Neural progenitor cell (in vitro differentiated cells): ENCODE results near the gene GBGT1. TPM values are rescaled to one million over a fixed set of nuclear protein-coding genes. Genes with fewer than 3 reads are reported as not detected.

Source experiments
- DNase-seq: peaks from one replicate; pipeline ENCODE4 v3.0.0-alpha.2; 2016; ENCODE audit warnings: low spot score
- H2AFZ ChIP-seq: fragments of 200-600 bp; sonication (generic); replicated peaks from 2 replicates; pipeline ENCODE4 v1.6.1; 2016; ENCODE audit warnings: antibody characterized with exemption
- H3F3A ChIP-seq: fragments of 200-600 bp; sonication (generic); 2 replicates; pipeline ENCODE4 v1.6.1; 2016; ENCODE audit warnings: antibody characterized with exemption, low read depth
- H3K27ac ChIP-seq: fragments of 200-600 bp; sonication (generic); 2 replicates; pipeline ENCODE4 v1.5.1; 2016; ENCODE audit warnings: mild to moderate bottlenecking
- H3K27me3 ChIP-seq: fragments of 200-600 bp; sonication (generic); 2 replicates; pipeline ENCODE4 v1.6.1; 2016; ENCODE audit warnings: mild to moderate bottlenecking, moderate library complexity
- H3K36me3 ChIP-seq: fragments of 200-600 bp; sonication (generic); 2 replicates; pipeline ENCODE4 v1.5.1; 2016
- H3K4me1 ChIP-seq: fragments of 200-600 bp; sonication (generic); 2 replicates; pipeline ENCODE4 v1.6.1; 2016; ENCODE audit warnings: mixed run types
- H3K4me2 ChIP-seq: fragments of 200-600 bp; sonication (generic); 2 replicates; pipeline ENCODE4 v1.6.1; 2016
- H3K4me3 ChIP-seq: fragments of 200-600 bp; sonication (generic); 2 replicates; pipeline ENCODE4 v1.5.1; 2016
- H3K79me2 ChIP-seq: fragments of 200-600 bp; sonication (generic); 2 replicates; pipeline ENCODE4 v1.6.1; 2016; ENCODE audit warnings: low read depth
- H3K9ac ChIP-seq: fragments of 200-600 bp; sonication (generic); 2 replicates; pipeline ENCODE4 v1.6.1; 2016
- H3K9me3 ChIP-seq: fragments of 200-600 bp; sonication (generic); 2 replicates; pipeline ENCODE4 v1.5.1; 2016; ENCODE audit warnings: low read depth
- H4K20me1 ChIP-seq: fragments of 200-600 bp; sonication (generic); 2 replicates; pipeline ENCODE4 v1.6.1; 2016; ENCODE audit warnings: low read depth
- H3K27ac Mint-ChIP-seq: 3 replicates; pipeline ENCODE4 v1.8.0; 2021; ENCODE audit warnings: mixed read lengths
- H3K27me3 Mint-ChIP-seq: 2 replicates; pipeline ENCODE4 v1.8.0; 2022; ENCODE audit warnings: low read depth, mild to moderate bottlenecking, inconsistent platforms, moderate library complexity, mixed read lengths; ENCODE audit not compliant: insufficient read depth
- H3K36me3 Mint-ChIP-seq: 3 replicates; pipeline ENCODE4 v1.8.0; 2021; ENCODE audit warnings: mixed read lengths
- H3K4me1 Mint-ChIP-seq: 3 replicates; pipeline ENCODE4 v1.8.0; 2021; ENCODE audit warnings: mixed read lengths
- H3K4me3 Mint-ChIP-seq: 3 replicates; pipeline ENCODE4 v1.8.0; 2021; ENCODE audit warnings: mild to moderate bottlenecking, moderate library complexity, mixed read lengths
- H3K9me3 Mint-ChIP-seq: 3 replicates; pipeline ENCODE4 v1.8.0; 2020; ENCODE audit warnings: mixed read lengths
- CTCF ChIP-seq: fragments of 200-600 bp; sonication (generic); IDR thresholded peaks from 2 replicates; pipeline ENCODE4 v1.5.1; 2017; ENCODE audit warnings: antibody characterized with exemption, mild to moderate bottlenecking
- EZH2 ChIP-seq: fragments of 200-600 bp; sonication (generic); IDR thresholded peaks from 2 replicates; pipeline ENCODE4 v1.6.1; 2017; ENCODE audit warnings: antibody characterized with exemption, mild to moderate bottlenecking, moderate library complexity
- EZH2phosphoT487 ChIP-seq: fragments of 200-600 bp; sonication (generic); IDR thresholded peaks from 2 replicates; pipeline ENCODE4 v1.6.1; 2017; ENCODE audit warnings: antibody characterized with exemption
- total RNA-seq: library from RNA; depleted of rRNA; stranded (reverse); fragments of >200 nt; gene quantifications from 2 replicates; pipeline ENCODE4 v1.2.3, GENCODE V29; 2015; ENCODE audit warnings: low replicate concordance

GBGT1 gene
- total RNA-seq, 1 donor from 2014 or later, result 2.0 TPM

DNA sequence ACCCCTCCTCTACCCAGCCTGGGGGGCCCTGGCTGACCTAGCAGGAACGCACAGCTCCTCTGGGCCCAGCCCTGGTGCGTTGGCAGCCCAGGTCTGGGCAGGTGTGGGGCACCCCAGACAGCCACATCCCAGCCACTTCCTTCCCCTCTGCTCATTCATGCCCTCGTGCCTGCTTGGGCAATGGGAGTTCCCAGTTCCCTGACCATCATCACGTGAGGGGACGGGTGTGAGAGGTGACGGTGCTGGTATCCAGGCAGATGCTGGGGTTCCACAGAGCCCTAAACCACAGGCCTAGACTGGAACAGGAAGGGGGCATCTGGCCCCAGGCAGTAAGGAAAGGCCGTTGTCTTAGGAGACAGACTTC is 51.1 kb downstream of the GBGT1 start:
- Histone ChIP-seq H3K4me2 (no peak overlapping the region), H3K4me1 (peaks cover 12% of the 10 kb centered on the region), H3K4me3 (no peak overlapping the region), H2AFZ (no peak overlapping the region), H3F3A (no peaks in the 10 kb centered on the region), H3K36me3 (no peaks in the 10 kb centered on the region), H3K79me2 (peaks cover 13% of the 10 kb centered on the region), H4K20me1 (peaks cover 65% of the 10 kb centered on the region), H3K27me3 (no peaks in the 10 kb centered on the region), H3K9ac (no peak overlapping the region), H3K9me3 (no peaks in the 10 kb centered on the region), H3K27ac (no peak overlapping the region)
- Mint-ChIP-seq H3K27ac (no peak overlapping the region), H3K4me3 (no peak overlapping the region), H3K27me3 (peaks cover 8% of the 10 kb centered on the region), H3K36me3 (peaks cover 9% of the 10 kb centered on the region), H3K9me3 (no peaks in the 10 kb centered on the region), H3K4me1 (peaks cover 17% of the 10 kb centered on the region)
- TF ChIP-seq EZH2phosphoT487 (no peak), EZH2 (no peak)
- DNase-seq, result no peak

- Mint-ChIP-seq H3K36me3 (peaks cover 10% of the 10 kb centered on the region), H3K27ac (no peak overlapping the region), H3K4me3 (no peak overlapping the region), H3K9me3 (no peaks in the 10 kb centered on the region), H3K27me3 (peaks cover 5% of the 10 kb centered on the region), H3K4me1 (peaks cover 14% of the 10 kb centered on the region)
- peaks cover 7% of the 10 kb centered on the region for H3K79me2 ChIP-seq
- no peaks in the 10 kb centered on the region for H3K36me3 ChIP-seq
- TF ChIP-seq EZH2phosphoT487 (no peak), EZH2 (no peak), CTCF (no peak)
- H3K27me3 ChIP-seq, result no peaks in the 10 kb centered on the region
- H3F3A ChIP-seq, result no peaks in the 10 kb centered on the region
- peaks cover 12% of the 10 kb centered on the region for H3K4me1 ChIP-seq
- no peak for DNase-seq
- H3K9ac ChIP-seq, result no peak overlapping the region
- no peaks in the 10 kb centered on the region for H3K9me3 ChIP-seq
- H3K4me3 ChIP-seq, result no peak overlapping the region
- H3K4me2 ChIP-seq, result no peak overlapping the region
- no peak overlapping the region for H3K27ac ChIP-seq
- H4K20me1 ChIP-seq, result peaks cover 58% of the 10 kb centered on the region
- no peak overlapping the region for H2AFZ ChIP-seq
Measured at GRCh38 chr9:133111808-133112662, 51.7 kb downstream of the GBGT1 start.

DNA sequence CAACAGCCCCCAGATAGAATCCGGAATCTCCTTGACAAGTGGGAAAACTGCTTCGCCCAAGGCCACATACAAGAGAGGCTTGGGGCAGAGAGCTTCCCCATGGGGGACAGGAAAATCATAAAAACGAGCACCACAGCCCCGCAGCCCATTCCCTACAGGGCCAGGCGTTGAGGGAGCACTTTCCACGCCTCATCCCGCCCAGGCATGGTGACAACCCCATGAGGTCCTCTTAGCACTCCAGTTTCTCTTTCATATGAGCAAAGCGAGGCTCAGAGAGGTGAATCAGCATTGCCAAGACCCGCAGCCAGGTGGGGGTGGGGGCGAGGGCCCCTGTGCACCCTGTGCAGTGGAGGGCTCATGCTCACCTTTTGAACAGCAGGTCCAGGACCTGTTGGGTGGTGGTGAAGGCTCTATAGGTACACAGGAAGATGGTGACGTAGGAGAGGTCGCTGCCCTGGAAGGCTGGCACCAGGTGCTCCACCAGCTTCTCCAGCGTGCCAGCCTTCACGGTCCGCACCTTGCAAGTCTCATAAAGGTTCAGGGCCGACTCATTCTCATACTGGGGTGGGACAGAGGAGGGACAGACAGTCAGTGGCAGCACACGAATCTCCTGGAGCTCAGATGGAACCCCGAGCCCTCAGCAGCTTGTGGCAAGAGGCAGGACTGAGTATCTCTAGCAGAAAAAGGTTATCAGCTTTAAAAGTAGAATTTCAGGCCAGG is 53.6 kb downstream of the GBGT1 start:
- Histone ChIP-seq H3K9ac (no peak overlapping the region), H2AFZ (no peak overlapping the region), H3K27me3 (no peaks in the 10 kb centered on the region), H4K20me1 (peaks cover 39% of the 10 kb centered on the region), H3K27ac (no peak overlapping the region), H3K79me2 (no peaks in the 10 kb centered on the region), H3F3A (no peaks in the 10 kb centered on the region), H3K36me3 (no peaks in the 10 kb centered on the region), H3K4me2 (no peak overlapping the region), H3K4me1 (peaks cover 12% of the 10 kb centered on the region), H3K9me3 (no peaks in the 10 kb centered on the region), H3K4me3 (no peak overlapping the region)
- H3K27ac Mint-ChIP-seq, result no peak overlapping the region
- DNase-seq, result no peak
- peaks cover 5% of the 10 kb centered on the region for H3K27me3 Mint-ChIP-seq
- H3K4me3 Mint-ChIP-seq, result no peak overlapping the region
- TF ChIP-seq CTCF, result no peak
- TF ChIP-seq EZH2phosphoT487, result no peak
- no peak for TF ChIP-seq EZH2
- H3K36me3 Mint-ChIP-seq, result peaks cover 14% of the 10 kb centered on the region
- peaks cover 7% of the 10 kb centered on the region for H3K4me1 Mint-ChIP-seq
- H3K9me3 Mint-ChIP-seq, result no peaks in the 10 kb centered on the region
